Spleen (tissue), 7 donors: ENCODE data around the gene MAGI2.

Experiments used
- CTCF ChIP-seq, 11 experiments: fragments of 200-600 bp in 7 of 11; fragments of 450-650 bp in 4 of 11; sonication (generic) in 4 of 11; IDR thresholded peaks in 8 of 11; conservative IDR thresholded peaks in 3 of 11; 1 replicate in 7 of 11; 2 replicates in 4 of 11; pipeline versions ENCODE4 v1.4.0 to v1.8.0; 2016 to 2021; ENCODE audit warnings: antibody characterized with exemption in 11 of 11, inconsistent platforms in 4 of 11, mild to moderate bottlenecking in 1 of 11
- POLR2A ChIP-seq, 3 donors: fragments of 450-650 bp; IDR thresholded peaks; one replicate each; pipeline ENCODE4 v1.5.1; 2017; ENCODE audit warnings: antibody characterized with exemption in 3 of 3, mild to moderate bottlenecking in 1 of 3
- donor health status: DM: no; HTN: no; CAD: no; lungs with moderate emphysema.
- donor health status: DM: no; HTN: no; CAD: no.
- donor health status: DM: no; HTN: no; CAD: no.

GRCh38 chr7:77983973-77984372 lies 1469.5 kb downstream of the MAGI2 start:
- TF ChIP-seq CTCF (IDR thresholded peaks at IDR 0.05 in 8 of 11, conservative IDR thresholded peaks at IDR 0.05 in 3 of 11): no peak
- no peak for TF ChIP-seq POLR2A (IDR thresholded peaks at IDR 0.05)
